PC-3 (cell line): ENCODE measurements around the gene DEFB123. TPM values are rescaled to one million over a fixed set of nuclear protein-coding genes. Genes with fewer than 3 reads are reported as not detected.

ENCODE experiments used
- ATAC-seq: fragments of 200-7000 bp; cut with Tn5 transposase; 2 replicates; pipeline ENCODE4 v1.9.1; 2020; ENCODE audit warnings: mild to moderate bottlenecking, moderate library complexity
- BruUV-seq: library from RNA; stranded (reverse); fragments of 400-500 nt; replicated peaks from 2 replicates; lab custom pipeline; 2021; lab: Mats Ljungman, UMichigan
- CTCF ChIA-PET: fragments of 300-600 bp; sonication (Branson Sonifier 250); formaldehyde crosslinking; loops from one replicate; lab custom pipeline; 2022; ENCODE audit warnings: antibody characterized with exemption; lab: Charles Lee
- POLR2A ChIA-PET: fragments of 300-600 bp; sonication (Branson Sonifier 250); formaldehyde crosslinking; loops from one replicate; lab custom pipeline; 2022; ENCODE audit warnings: antibody characterized with exemption; ENCODE audit not compliant: unreplicated experiment; lab: Charles Lee
- DNase-seq: peaks from one replicate; pipeline ENCODE4 v3.0.0-alpha.2; 2015
- H2AFZ ChIP-seq: fragments of 300-600 bp; sonication (generic); 2 replicates; pipeline ENCODE4 v1.6.0; 2016; ENCODE audit warnings: antibody characterized with exemption, low read length
- H3F3A ChIP-seq: fragments of 300-600 bp; sonication (generic); one replicate; pipeline ENCODE4 v1.6.0; 2017; ENCODE audit warnings: antibody characterized with exemption, low read length, control low read depth, mild to moderate bottlenecking; ENCODE audit not compliant: unreplicated experiment
- H3K27ac ChIP-seq: fragments of 300-600 bp; sonication (generic); 2 replicates; pipeline ENCODE4 v1.5.1; 2016; ENCODE audit warnings: mild to moderate bottlenecking, low read length
- H3K27me3 ChIP-seq: fragments of 300-600 bp; sonication (generic); 2 replicates; pipeline ENCODE4 v1.6.1; 2016; ENCODE audit warnings: low read length, mixed read lengths
- H3K36me3 ChIP-seq: fragments of 300-600 bp; sonication (generic); 2 replicates; pipeline ENCODE4 v1.6.1; 2016; ENCODE audit warnings: low read depth, mixed run types, low read length, mixed read lengths
- H3K4me1 ChIP-seq: fragments of 300-600 bp; sonication (generic); 2 replicates; pipeline ENCODE4 v1.5.1; 2016; ENCODE audit warnings: low read length; ENCODE audit not compliant: insufficient read depth
- H3K4me2 ChIP-seq: fragments of 300-600 bp; sonication (generic); 2 replicates; pipeline ENCODE4 v1.6.0; 2016; ENCODE audit warnings: low read length
- H3K4me3 ChIP-seq: fragments of 300-600 bp; sonication (generic); 2 replicates; pipeline ENCODE4 v1.5.1; 2016; ENCODE audit warnings: mild to moderate bottlenecking, low read length, mixed read lengths
- H3K79me2 ChIP-seq: fragments of 300-600 bp; sonication (generic); 2 replicates; pipeline ENCODE4 v1.6.1; 2017; ENCODE audit warnings: low read length, mixed read lengths
- H3K9ac ChIP-seq: fragments of 300-600 bp; sonication (generic); 2 replicates; pipeline ENCODE4 v1.6.0; 2016; ENCODE audit warnings: mild to moderate bottlenecking, low read length
- H3K9me2 ChIP-seq: fragments of 300-600 bp; sonication (generic); replicated peaks from 2 replicates; pipeline ENCODE4 v1.6.1; 2016; ENCODE audit warnings: mixed run types, low read length, mixed read lengths
- H3K9me3 ChIP-seq: fragments of 300-600 bp; sonication (generic); 2 replicates; pipeline ENCODE4 v1.6.1; 2016; ENCODE audit warnings: low read length, mixed read lengths
- H4K20me1 ChIP-seq: fragments of 300-600 bp; sonication (generic); 2 replicates; pipeline ENCODE4 v1.6.1; 2016; ENCODE audit warnings: low read length, mixed read lengths
- CTCF ChIP-seq: fragments of 300-600 bp; sonication (generic); conservative IDR thresholded peaks from 2 replicates; pipeline ENCODE4 v1.5.1; 2017; ENCODE audit warnings: antibody characterized with exemption, low read depth, mild to moderate bottlenecking, low read length
- EZH2 ChIP-seq: fragments of 300-600 bp; sonication (generic); IDR thresholded peaks from one replicate; pipeline ENCODE4 v1.6.1; 2017; ENCODE audit warnings: antibody characterized with exemption, mild to moderate bottlenecking, low read length; ENCODE audit not compliant: unreplicated experiment
- EZH2phosphoT487 ChIP-seq: fragments of 300-600 bp; sonication (generic); IDR thresholded peaks from 2 replicates; pipeline ENCODE4 v1.6.1; 2018; ENCODE audit warnings: mild to moderate bottlenecking, antibody characterized with exemption, low read length, borderline replicate concordance
- intact Hi-C: fragments of 100-400 bp; cut with micrococcal nuclease; formaldehyde crosslinking; loops from 2 replicates; pipeline ENCODE4 v1.9.0; 2023
- total RNA-seq: library from RNA; depleted of rRNA; stranded (reverse); fragments of >200 nt; gene quantifications from 2 replicates; pipeline ENCODE4 v1.2.3, GENCODE V29; 2014

The DEFB123 gene
- total RNA-seq, 1 experiment from 2014 or later: not detected

GRCh38 chr20:31476294-31476585, 35.8 kb downstream of the DEFB123 start:
- DNase-seq: no peak
- no peaks in the 10 kb centered on the region for H3K4me1 ChIP-seq
- no peak overlapping the region for H3K4me3 ChIP-seq
- H3K4me2 ChIP-seq: no peak overlapping the region
- H3K79me2 ChIP-seq: no peaks in the 10 kb centered on the region
- peaks cover 48% of the 10 kb centered on the region for H3K27me3 ChIP-seq
- no TSS peak for BruUV-seq
- H3K36me3 ChIP-seq: no peaks in the 10 kb centered on the region
- H3K9me3 ChIP-seq: no peaks in the 10 kb centered on the region
- TF ChIP-seq CTCF: no peak
- TF ChIP-seq EZH2phosphoT487: no peak
- no peak for TF ChIP-seq EZH2
- ChIA-PET POLR2A (no interaction called here), CTCF (no interaction called here)
- ATAC-seq: no peak
- H3K9ac ChIP-seq: no peak overlapping the region
- H3K9me2 ChIP-seq: no peaks in the 10 kb centered on the region
- no peak overlapping the region for H2AFZ ChIP-seq
- intact Hi-C loops: no loop called here
- no peaks in the 10 kb centered on the region for H3F3A ChIP-seq
- no peak overlapping the region for H3K27ac ChIP-seq
- no peaks in the 10 kb centered on the region for H4K20me1 ChIP-seq

- Histone ChIP-seq H3K4me3 (no peak overlapping the region), H2AFZ (no peak overlapping the region), H3K4me1 (no peaks in the 10 kb centered on the region), H3K79me2 (no peaks in the 10 kb centered on the region), H3K9ac (no peak overlapping the region), H3K27ac (no peak overlapping the region), H3K4me2 (no peak overlapping the region), H3K9me2 (no peaks in the 10 kb centered on the region), H3K36me3 (no peaks in the 10 kb centered on the region), H4K20me1 (no peaks in the 10 kb centered on the region), H3K27me3 (peaks cover 48% of the 10 kb centered on the region), H3K9me3 (no peaks in the 10 kb centered on the region), H3F3A (no peaks in the 10 kb centered on the region)
- ATAC-seq (no peak), DNase-seq (no peak)
- intact Hi-C loops: no loop called here
- CTCF ChIA-PET: no interaction called here
- POLR2A ChIA-PET: no interaction called here
- TF ChIP-seq EZH2 (no peak), EZH2phosphoT487 (no peak), CTCF (no peak)
- no TSS peak for BruUV-seq
These were observed 36.3 kb downstream of the DEFB123 start for GRCh38 chr20:31476643-31477215.

- Histone ChIP-seq H3K4me3 (no peak overlapping the region), H2AFZ (no peak overlapping the region), H3K4me2 (no peak overlapping the region), H3K9ac (no peak overlapping the region), H3K79me2 (no peaks in the 10 kb centered on the region), H3K9me2 (no peaks in the 10 kb centered on the region), H3K27ac (no peak overlapping the region), H3K4me1 (no peaks in the 10 kb centered on the region), H3K36me3 (no peaks in the 10 kb centered on the region), H3K27me3 (peaks cover 49% of the 10 kb centered on the region), H3K9me3 (no peaks in the 10 kb centered on the region), H4K20me1 (no peaks in the 10 kb centered on the region), H3F3A (no peaks in the 10 kb centered on the region)
- DNase-seq: no peak
- BruUV-seq: no TSS peak
- intact Hi-C loops: no loop called here
- no peak for ATAC-seq
- POLR2A ChIA-PET: no interaction called here
- TF ChIP-seq CTCF (no peak), EZH2phosphoT487 (no peak), EZH2 (no peak)
- CTCF ChIA-PET: no interaction called here
These were observed 43.6 kb downstream of the DEFB123 start for GRCh38 chr20:31484001-31484400.
